GM18498 (cell line): Measurements from ENCODE around the gene SPATA2.
"Not testable (repeated sequence)": the region's sequence is repeated elsewhere in the genome, so short reads cannot be mapped to it uniquely, and the experiment has no call there.

Experiments
- ATAC-seq: cut with Tn5 transposase; IDR thresholded peaks from one replicate; pipeline ENCODE4 v1.9.1; 2021; ENCODE audit warnings: mild to moderate bottlenecking, moderate library complexity; ENCODE audit not compliant: unreplicated experiment

SPATA2 gene

GRCh38 chr20:49906101-49906604, 9.2 kb downstream of the SPATA2 start:
- ATAC-seq: no peak

- no peak for ATAC-seq
These were observed 9.8 kb downstream of the SPATA2 start for GRCh38 chr20:49905415-49906091.

DNA sequence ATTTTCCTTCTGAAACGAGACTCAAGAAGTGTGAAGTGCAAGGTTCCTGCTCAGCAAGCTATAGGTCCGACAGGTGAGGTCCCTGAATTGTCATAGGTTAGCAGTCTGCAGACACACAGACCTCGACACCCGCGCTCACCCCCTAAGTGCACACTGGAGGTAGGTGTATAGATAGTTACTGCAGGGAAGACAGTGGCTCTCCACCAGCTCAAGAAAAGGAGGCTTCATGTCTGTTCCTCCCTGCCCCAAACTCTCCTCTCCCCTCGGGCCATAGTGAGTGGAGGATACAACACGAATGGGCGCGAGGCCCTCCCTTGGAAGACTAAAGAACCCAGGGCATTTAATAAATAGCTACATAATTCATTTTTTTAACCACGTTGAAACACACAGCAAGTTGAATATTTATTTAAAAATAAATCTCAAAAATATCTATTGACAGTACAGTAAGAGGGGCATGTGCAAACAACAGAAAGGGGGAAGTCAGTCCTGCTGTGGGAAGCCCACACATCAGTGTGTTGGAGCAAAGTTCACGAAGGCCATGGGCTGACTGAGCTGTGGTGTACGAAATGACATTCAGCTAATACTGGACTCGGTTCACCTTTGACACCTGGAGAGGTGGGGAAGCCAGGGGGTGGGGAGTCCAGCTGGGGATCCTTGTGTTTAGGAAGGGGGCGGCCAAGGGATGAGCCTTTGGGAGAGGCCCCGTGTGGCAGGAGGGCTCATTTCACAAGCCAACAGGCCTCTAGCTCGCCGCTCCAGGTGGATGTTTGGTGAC, 10.7 kb downstream of the SPATA2 start:
- no peak for ATAC-seq

DNA sequence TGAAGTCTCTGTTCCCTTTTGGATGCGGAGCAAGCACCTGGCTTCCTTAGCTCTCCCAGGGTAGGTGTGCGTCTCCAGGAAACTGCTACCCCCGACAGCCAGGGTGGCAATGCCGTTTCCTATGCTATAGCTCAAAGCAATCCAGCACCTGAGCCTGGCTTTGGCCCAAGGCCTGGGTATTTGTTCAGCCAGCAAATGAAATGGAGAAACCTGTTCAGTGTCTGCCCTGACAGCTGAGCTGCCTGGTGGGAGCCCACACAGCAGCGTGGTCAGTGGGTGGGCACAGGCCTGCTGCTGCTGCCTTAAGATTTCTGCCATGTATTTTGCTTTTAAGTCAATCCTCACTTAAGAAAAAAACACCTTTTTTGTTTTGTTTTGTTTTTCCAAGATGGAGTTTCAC, 13.7 kb downstream of the SPATA2 start:
- no peak for ATAC-seq

DNA sequence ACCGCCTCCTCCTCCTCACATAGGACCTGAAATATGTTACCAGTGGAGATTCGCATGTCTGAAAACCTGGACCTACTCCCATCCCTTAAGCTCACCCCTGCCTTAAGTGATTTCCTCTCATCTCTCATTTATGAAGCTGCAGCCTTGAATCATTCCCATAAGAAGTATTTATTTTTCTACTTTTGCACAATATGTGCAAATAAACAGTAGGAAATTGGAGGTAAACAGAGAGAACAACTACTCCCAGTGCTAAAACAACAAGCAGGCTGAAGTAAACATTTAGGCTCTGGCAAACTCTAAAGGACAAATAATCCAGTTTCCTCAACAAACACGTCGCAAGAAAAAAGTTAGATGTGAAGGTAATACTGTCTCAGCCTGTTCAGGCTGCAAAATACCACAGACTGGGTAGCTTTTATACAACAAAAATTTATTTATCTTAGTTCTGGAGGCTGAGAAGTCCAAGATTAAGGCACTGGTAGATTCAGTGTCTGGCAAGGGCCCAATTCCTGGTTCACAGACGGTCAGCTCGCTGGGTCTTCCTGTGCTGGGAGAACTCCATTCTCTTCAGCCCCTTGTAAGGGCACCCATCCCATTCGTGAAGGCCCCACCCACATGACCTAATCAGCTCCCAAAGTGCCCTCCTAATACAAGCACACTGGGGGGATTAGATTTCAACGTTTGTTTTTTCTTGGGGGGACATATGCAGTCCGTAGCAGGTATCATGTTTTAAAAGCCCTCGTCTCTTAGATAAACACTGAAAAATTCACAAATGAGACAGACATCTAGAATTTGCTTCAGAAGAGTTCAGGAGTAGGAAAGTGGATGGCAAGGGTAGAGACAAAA, 15.6 kb downstream of the SPATA2 start:
- ATAC-seq: no peak

DNA sequence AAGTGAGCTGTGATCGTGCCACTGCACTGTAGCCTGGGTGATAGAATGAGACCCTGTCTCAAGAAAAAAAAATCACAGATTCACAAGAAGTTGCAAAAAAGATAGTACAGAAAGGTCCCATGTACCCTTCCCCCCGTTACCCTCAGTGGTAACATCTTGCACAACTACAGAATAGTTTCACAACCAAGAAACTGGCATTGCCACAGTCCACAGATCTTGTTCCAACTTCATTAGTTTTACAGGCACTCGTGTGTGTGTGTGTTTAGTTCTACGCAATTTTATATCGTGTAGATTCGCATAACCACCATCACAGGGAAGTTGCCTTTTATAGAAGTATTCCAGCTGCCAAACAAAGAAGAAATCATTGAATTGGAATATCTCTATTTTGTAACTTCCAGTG, 19.1 kb downstream of the SPATA2 start:
- ATAC-seq: no peak

DNA sequence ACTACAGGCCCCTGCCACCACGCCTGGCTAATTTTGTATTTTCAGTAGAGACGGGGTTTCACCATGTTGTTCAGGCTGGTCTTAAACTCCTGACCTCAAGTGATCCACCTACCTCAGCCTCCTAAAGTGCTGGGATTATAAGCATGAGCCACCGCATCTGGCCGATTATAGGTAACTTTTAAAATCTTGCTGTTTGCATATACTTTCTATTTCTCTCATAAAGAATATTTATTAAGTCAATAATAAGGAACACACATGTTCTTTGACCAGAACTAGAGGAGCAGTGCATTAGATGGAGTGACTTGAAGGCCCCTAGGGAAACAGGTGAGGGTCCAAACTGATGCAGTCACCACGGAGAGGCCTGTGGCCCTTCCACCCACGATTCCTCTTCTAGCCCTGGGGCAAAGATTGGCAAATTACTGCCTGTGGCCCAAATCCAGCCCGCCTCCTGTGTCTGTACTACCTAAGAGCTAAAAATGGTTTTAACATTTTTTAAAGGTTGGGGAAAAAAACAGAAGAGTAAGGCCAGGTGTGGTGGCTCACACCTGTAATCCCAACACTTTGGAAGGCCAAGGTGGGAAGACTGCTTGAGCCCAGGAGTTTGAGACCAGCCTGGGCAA, 19.7 kb downstream of the SPATA2 start:
- ATAC-seq: not testable (repeated sequence)

DNA sequence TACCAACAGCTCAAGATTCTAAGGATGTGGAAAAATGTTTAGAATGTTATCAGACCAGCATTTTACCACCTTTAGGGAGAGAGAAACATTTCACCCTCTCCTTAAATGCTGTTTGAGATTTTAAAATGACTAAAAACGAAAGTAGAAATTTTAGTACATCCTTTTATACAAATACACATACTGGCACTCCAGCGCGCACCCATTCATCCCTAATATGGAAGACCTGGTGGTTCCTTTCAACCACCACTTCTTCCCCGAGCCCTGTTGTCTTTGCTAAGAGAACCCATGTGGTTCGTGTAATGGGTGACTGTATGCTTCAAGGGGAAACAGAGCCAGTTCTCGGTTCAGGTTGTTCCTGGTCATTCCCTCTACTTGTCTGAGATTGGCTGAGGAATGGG, 21.3 kb downstream of the SPATA2 start:
- ATAC-seq: no peak

DNA sequence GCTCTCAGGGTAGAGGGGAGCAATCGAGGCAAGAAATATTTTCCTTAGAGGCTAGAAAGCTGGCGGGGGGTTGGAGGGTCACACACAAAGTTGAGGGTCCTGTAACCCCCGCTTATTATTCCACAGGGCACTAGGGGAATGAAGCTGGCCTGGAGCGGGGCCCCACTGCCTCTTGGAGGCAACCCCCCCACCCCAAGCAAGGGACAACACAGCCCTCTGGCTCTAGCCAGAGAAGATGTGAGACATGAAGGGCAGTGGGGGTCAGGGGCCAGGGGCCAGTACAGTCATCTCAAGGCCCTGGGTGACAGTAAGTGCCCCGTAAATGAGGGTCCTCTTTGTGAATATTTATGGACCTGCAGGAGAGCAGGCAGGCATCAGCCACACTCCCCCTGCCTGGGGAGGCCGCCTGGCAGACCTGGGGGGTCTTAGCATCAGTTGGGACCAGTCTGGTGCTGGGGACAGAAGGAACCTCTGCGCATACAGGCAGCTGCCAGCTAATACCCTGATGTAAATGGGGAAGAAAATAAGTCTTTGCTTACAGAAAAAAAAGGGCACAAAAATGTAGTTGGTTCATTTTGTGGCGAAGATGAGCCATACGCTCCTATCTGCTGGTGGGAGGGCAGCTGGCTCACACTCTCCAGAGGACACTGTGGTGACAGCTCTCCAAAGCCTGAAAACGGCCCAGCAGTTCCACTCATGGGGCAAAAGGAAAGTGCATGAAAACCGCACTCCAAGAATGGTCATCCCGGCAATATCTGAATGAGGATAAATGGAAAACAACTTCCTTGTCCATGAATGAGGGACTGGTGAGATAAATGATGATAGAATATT, 21.9 kb downstream of the SPATA2 start:
- ATAC-seq: no peak

- no peak for ATAC-seq
These were observed 22.5 kb downstream of the SPATA2 start for GRCh38 chr20:49892817-49893216.

GRCh38 chr20:49892260-49892659, 23.1 kb downstream of the SPATA2 start:
- no peak for ATAC-seq

- ATAC-seq: no peak
These were observed 23.7 kb downstream of the SPATA2 start for GRCh38 chr20:49891476-49892110.

DNA sequence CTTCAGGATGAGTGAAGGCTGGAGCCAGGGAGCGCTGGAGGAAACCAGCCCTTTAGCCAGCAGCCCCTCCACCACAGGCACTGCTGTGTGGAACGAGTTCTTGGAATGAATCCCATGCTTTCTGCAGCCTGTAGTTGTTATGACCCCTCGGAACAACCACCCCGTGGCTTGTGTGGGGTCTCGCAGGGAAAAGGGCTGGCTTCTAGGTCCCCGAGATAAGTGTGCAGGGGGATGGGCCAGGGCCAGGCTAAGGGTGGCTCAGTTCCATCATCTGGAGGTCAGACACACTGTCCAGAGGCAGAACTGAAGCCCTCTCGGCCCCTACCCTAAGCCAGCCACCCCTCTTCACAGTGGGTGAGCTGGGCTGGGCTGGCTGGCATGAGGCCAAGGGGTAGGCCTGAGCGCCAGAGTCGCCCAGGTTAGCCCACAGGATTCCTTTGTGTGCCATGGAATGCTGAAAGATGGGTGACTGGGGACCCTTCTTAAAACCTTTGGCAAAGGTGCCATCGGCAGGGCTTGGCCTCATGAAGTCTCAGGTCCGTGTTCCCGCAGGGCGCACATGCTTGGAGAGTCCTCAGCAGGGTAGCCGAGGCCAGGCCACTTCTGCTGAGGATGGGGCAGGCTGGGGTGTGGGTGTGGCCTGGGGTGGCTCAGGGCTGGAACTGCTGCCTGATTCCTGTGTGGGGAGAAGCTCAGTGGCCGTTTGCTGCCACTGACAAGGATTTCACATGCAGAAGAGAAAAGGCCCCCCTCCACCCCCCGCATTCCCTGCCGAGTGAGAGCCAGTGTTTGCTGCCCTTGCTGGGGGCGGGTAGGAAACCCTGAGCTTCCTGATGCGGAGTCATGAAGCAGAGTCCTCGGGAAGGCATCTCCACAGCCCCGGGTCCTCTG, 24.6 kb downstream of the SPATA2 start:
- ATAC-seq: no peak

DNA sequence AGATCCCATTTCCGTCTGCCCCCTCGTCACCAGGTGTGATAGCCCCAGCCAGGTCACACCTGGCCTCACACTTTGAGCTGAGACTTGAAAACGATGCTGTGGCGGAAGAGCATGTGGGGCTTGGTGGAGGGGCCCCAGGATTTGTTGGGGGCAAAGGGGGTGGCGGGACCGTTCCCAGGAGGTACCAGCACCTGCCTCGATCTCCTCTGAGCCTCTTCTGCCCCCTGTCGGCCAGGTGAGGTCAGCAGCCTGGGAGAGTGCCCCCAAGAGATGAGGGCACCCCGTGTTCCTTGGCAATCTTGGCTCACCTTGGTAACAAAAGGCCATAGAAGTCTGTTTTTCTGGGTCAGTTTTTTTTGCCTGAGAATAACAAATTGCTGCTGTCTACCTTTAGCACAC, 25.4 kb downstream of the SPATA2 start:
- no peak for ATAC-seq

DNA sequence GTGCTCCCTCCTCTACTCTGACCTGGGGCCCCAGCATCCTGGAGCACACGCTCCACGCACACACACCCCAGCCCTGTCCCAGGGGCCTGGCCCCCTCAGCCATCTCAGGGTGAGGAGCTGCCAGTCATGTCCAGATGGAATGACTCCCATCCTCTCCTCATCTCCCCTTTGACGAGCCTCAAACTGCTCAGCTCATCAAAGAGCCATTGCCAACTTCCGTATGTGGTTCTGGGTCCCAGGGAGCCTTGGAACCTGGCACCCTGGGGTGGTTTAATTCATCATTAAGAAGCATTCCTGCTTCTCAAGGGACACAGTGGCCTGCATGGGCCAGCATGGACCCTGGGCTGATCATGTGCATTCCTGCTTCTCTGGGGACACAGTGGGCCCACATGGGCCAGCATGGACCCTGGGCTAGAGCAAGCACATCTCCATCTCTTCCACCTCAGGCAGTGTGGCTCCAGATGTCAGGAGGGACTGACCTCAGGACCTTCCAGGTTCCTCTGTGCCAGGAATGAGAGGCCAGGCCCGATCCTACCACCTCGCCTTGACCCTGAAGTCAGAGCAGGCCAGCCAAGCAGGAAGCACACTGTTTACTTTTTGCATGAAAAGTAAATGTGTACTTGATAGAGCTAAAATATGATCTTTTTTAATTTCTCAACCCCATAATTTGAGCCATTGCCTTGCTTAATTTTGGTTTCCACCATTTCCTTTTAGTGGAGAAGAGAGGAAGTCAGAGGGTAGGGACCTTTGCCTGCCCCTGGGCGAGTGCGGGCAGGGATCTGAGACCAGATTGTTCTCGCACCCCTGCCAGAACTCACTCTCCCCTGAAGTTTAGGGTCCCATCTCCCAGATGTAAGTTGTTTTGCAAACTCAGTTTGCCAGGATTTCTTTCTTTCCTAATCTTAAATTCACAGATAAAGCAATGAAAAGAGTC, 26.1 kb downstream of the SPATA2 start:
- no peak for ATAC-seq

GRCh38 chr20:49888212-49889000, 26.9 kb downstream of the SPATA2 start:
- no peak for ATAC-seq
